ENCODE results near the gene TTC39B. TPM values are rescaled to one million over a fixed set of nuclear protein-coding genes. Genes with fewer than 3 reads are reported as not detected.

TTC39B gene
- total and polyA plus RNA-seq, 2 donors (not counting 3 experiments of a cell fraction or from before 2014, with no cell fraction given) = 1.0 to 5.4 TPM

GRCh38 chr9:15271403-15271802, 35.6 kb downstream of the TTC39B start:
- no peak overlapping the region for H3K9ac ChIP-seq (replicated peaks; ENCODE audit: extremely low read depth, insufficient read depth, low read length)
- H3K36me3 ChIP-seq (ENCODE audit: control insufficient read depth in 2 of 2, extremely low read depth in 1 of 2, insufficient read depth in 2 of 2, low read length in 2 of 2) = no peaks in the 10 kb centered on the region
- FAIRE-seq (no peak), DNase-seq (ENCODE audit: low read depth, low spot score) (no peak)
- H2AFZ ChIP-seq (ENCODE audit: low read depth, low read length) = no peak overlapping the region
- H3K27me3 ChIP-seq (ENCODE audit: control insufficient read depth in 2 of 2, insufficient read depth in 2 of 2, low read length in 2 of 2) = no peaks in the 10 kb centered on the region
- no peak overlapping the region for H3K4me3 ChIP-seq (replicated peaks in 1 of 3; ENCODE audit: insufficient read depth in 1 of 3, low read depth in 1 of 3, low read length in 3 of 3)
- TF ChIP-seq POLR2AphosphoS5 (IDR thresholded peaks at IDR 0.05; ENCODE audit: insufficient read depth, low read depth, low read length) = no peak
- no peak for TF ChIP-seq MYC (IDR thresholded peaks at IDR 0.05; ENCODE audit: low read depth, low read length)
- TF ChIP-seq JUN (IDR thresholded peaks at IDR 0.05; ENCODE audit: borderline replicate concordance, insufficient read depth, insufficient read length, low read depth) = no peak
- TF ChIP-seq POLR2A (IDR thresholded peaks at IDR 0.05; ENCODE audit: low read depth, low read length) = no peak
- TF ChIP-seq FOS (IDR thresholded peaks at IDR 0.05; ENCODE audit: borderline replicate concordance, insufficient read depth, low read length) = no peak
- TF ChIP-seq MAX (IDR thresholded peaks at IDR 0.05; ENCODE audit: insufficient read depth, insufficient read length) = no peak
- TF ChIP-seq GATA2 (IDR thresholded peaks at IDR 0.05; ENCODE audit: insufficient read depth, insufficient read length, low read depth, low read length) = no peak
- no peak for TF ChIP-seq EZH2 (IDR thresholded peaks at IDR 0.05; ENCODE audit: borderline replicate concordance, low read depth, low read length, severe bottlenecking)
- no peak for TF ChIP-seq CTCF (IDR thresholded peaks at IDR 0.05; ENCODE audit: extremely low read depth in 1 of 2, insufficient read depth in 1 of 2, low read depth in 1 of 2, low read length in 2 of 2)
- dilution Hi-C loops (cut with MboI; ENCODE audit: extremely low pct_ligation_motif_present, low sequenced_read_pairs) = no loop called here
- H3K9me1 ChIP-seq (replicated peaks; ENCODE audit: control insufficient read depth, extremely low read depth, insufficient read depth, low read length) = peaks cover 3% of the 10 kb centered on the region
- no peaks in the 10 kb centered on the region for H3K79me2 ChIP-seq (ENCODE audit: control insufficient read depth, insufficient read depth, low read length)
- no peaks in the 10 kb centered on the region for H4K20me1 ChIP-seq (replicated peaks; ENCODE audit: control insufficient read depth, extremely low read depth, insufficient read depth, low read length)
- H3K9me3 ChIP-seq (replicated peaks; ENCODE audit: control insufficient read depth, insufficient read depth, low read length) = no peaks in the 10 kb centered on the region
- POLR2A ChIA-PET = no interaction called here
- CTCF ChIA-PET = no interaction called here
- no peak overlapping the region for H3K27ac ChIP-seq (ENCODE audit: insufficient read depth, low read depth, low read length)
- H3K4me2 ChIP-seq (ENCODE audit: insufficient read depth, low read length) = no peak overlapping the region
- no peaks in the 10 kb centered on the region for H3K4me1 ChIP-seq (ENCODE audit: control insufficient read depth, extremely low read depth, insufficient read depth, low read length)
- no TSS peak for BruUV-seq (replicated peaks)
- intact Hi-C loops (cut with micrococcal nuclease) = no loop called here

Data from endothelial cell of umbilical vein (primary cell).